HT1080 (cell line): ENCODE measurements around the gene ZNF273. TPM values are rescaled to one million over a fixed set of nuclear protein-coding genes. Genes with fewer than 3 reads are reported as not detected.
A peak's percentile ranks its signal among the peaks of the same experiment; 100 is the strongest.

Experiments
- DNase-seq: peaks from one replicate; pipeline ENCODE4 v3.0.0-alpha.2; 2015; ENCODE audit warnings: low read depth
- total RNA-seq: library from RNA; depleted of rRNA; stranded (reverse); fragments of >200 nt; shearing (Covaris generic); gene quantifications from 2 replicates; pipeline ENCODE4 v1.2.3, GENCODE V29; 2014

The ZNF273 gene
- total RNA-seq, 1 experiment from 2014 or later: 2.8 TPM

- DNase-seq: no peak
These were observed 26.0 kb upstream of the ZNF273 start for GRCh38 chr7:64876792-64877713.

GRCh38 chr7:64877714-64878610, 25.1 kb upstream of the ZNF273 start:
- no peak for DNase-seq

- peak; percentile 11 for DNase-seq
These were observed 24.4 kb upstream of the ZNF273 start for GRCh38 chr7:64878684-64879083.

- no peak for DNase-seq
These were observed 23.9 kb upstream of the ZNF273 start for GRCh38 chr7:64879086-64879730.

GRCh38 chr7:64879800-64880199, 23.3 kb upstream of the ZNF273 start:
- no peak for DNase-seq

- no peak for DNase-seq
These were observed 22.5 kb upstream of the ZNF273 start for GRCh38 chr7:64880322-64881297.

- no peak for DNase-seq
These were observed 21.4 kb upstream of the ZNF273 start for GRCh38 chr7:64881461-64882287.

GRCh38 chr7:64882341-64883112, 20.5 kb upstream of the ZNF273 start:
- DNase-seq: no peak

- DNase-seq: no peak
These were observed 19.8 kb upstream of the ZNF273 start for GRCh38 chr7:64883113-64883905.

GRCh38 chr7:64884085-64884912, 18.8 kb upstream of the ZNF273 start:
- DNase-seq: no peak

- no peak for DNase-seq
These were observed 18.1 kb upstream of the ZNF273 start for GRCh38 chr7:64884913-64885370.

- no peak for DNase-seq
These were observed 17.4 kb upstream of the ZNF273 start for GRCh38 chr7:64885520-64886240.

GRCh38 chr7:64886956-64887545, 16.0 kb upstream of the ZNF273 start:
- DNase-seq: no peak

- no peak for DNase-seq
These were observed 15.1 kb upstream of the ZNF273 start for GRCh38 chr7:64887756-64888508.

GRCh38 chr7:64888561-64888900, 14.5 kb upstream of the ZNF273 start:
- no peak for DNase-seq
